ENCODE data around the gene RGS6.
A peak's percentile ranks its signal among the peaks of the same experiment; 100 is the strongest.

Gene RGS6

GRCh38 chr14:72532686-72533454 lies 600.6 kb downstream of the RGS6 start:
- DNase-seq = peak in 1 of 5 experiments; percentile 64

GRCh38 chr14:72535485-72535884 lies 603.3 kb downstream of the RGS6 start:
- peak in 2 of 5 experiments; percentile 26 to 84 for DNase-seq

GRCh38 chr14:72538387-72538786 lies 606.2 kb downstream of the RGS6 start:
- no peak for DNase-seq

GRCh38 chr14:72539661-72540315 lies 607.6 kb downstream of the RGS6 start:
- DNase-seq = no peak

GRCh38 chr14:72540836-72541235 lies 608.6 kb downstream of the RGS6 start:
- DNase-seq = no peak

- no peak for DNase-seq
These were observed 609.3 kb downstream of the RGS6 start for GRCh38 chr14:72541546-72541945.

GRCh38 chr14:72543341-72543740 lies 611.1 kb downstream of the RGS6 start:
- DNase-seq = no peak

GRCh38 chr14:72544615-72545387 lies 612.6 kb downstream of the RGS6 start:
- no peak for DNase-seq

GRCh38 chr14:72545411-72546311 lies 613.4 kb downstream of the RGS6 start:
- DNase-seq = no peak

GRCh38 chr14:72546344-72547016 lies 614.3 kb downstream of the RGS6 start:
- no peak for DNase-seq

GRCh38 chr14:72547999-72548398 lies 615.8 kb downstream of the RGS6 start:
- DNase-seq = no peak

GRCh38 chr14:72549026-72549425 lies 616.8 kb downstream of the RGS6 start:
- DNase-seq = no peak

GRCh38 chr14:72549854-72550253 lies 617.6 kb downstream of the RGS6 start:
- DNase-seq = no peak

GRCh38 chr14:72550513-72550912 lies 618.3 kb downstream of the RGS6 start:
- DNase-seq = no peak

GRCh38 chr14:72552236-72552635 lies 620.0 kb downstream of the RGS6 start:
- DNase-seq = no peak

GRCh38 chr14:72553161-72553560 lies 620.9 kb downstream of the RGS6 start:
- DNase-seq = no peak

GRCh38 chr14:72553656-72554055 lies 621.4 kb downstream of the RGS6 start:
- no peak for DNase-seq

- no peak for DNase-seq
These were observed 622.2 kb downstream of the RGS6 start for GRCh38 chr14:72554401-72554800.

- no peak for DNase-seq
These were observed 622.9 kb downstream of the RGS6 start for GRCh38 chr14:72554994-72555608.

GRCh38 chr14:72555609-72556000 lies 623.4 kb downstream of the RGS6 start:
- DNase-seq = no peak

- DNase-seq = no peak
These were observed 625.4 kb downstream of the RGS6 start for GRCh38 chr14:72557671-72558070.
